ENCODE measurements around the gene IQCM.

DNA sequence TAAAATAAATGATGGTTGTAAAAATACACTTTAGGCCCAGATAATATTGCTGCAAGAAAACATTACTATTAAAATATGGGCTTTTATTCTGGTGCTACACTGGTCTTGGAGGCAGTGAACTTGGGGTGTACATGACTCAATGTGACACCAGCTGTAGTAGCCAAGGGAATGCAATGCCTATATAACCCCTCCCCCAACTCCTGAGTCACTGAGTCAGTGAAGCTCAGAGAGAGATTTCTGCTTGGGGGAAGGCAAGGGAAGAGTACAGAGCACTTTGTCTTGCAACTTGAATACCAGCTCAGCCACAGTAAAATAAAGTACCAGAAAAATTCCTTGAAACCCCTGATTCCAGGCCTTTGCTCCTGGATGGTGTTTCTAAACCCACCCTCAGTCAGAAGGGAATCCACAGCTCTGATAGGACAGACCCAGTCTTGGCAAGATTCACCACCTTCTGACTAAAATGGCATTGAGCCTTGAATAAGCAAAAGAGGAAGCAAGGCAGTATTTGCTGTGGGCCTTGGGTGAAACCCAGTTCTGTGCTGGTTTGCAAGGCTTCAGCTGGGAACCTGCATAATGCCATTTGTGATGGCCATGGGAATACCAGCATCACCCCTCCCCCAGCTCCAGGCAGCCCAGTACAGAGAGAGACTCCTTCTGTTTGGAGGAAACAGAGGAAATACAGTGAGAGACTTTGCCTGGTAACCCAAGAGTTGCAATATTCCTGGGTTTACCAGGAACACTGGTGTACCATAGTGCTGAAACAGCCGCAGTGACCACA, 209.9 kb downstream of the IQCM start:
- TF ChIP-seq, protein P1, sequence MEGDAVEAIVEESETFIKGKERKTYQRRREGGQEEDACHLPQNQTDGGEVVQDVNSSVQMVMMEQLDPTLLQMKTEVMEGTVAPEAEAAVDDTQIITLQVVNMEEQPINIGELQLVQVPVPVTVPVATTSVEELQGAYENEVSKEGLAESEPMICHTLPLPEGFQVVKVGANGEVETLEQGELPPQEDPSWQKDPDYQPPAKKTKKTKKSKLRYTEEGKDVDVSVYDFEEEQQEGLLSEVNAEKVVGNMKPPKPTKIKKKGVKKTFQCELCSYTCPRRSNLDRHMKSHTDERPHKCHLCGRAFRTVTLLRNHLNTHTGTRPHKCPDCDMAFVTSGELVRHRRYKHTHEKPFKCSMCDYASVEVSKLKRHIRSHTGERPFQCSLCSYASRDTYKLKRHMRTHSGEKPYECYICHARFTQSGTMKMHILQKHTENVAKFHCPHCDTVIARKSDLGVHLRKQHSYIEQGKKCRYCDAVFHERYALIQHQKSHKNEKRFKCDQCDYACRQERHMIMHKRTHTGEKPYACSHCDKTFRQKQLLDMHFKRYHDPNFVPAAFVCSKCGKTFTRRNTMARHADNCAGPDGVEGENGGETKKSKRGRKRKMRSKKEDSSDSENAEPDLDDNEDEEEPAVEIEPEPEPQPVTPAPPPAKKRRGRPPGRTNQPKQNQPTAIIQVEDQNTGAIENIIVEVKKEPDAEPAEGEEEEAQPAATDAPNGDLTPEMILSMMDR (IDR thresholded peaks at IDR 0.05) = no peak
- TF ChIP-seq POLR2A (IDR thresholded peaks at IDR 0.05) = no peak

Measured in esophagus squamous epithelium (tissue), 4 donors.